Measurements from ENCODE around the gene SLC24A3.
"Not testable (repeated sequence)": the region's sequence is repeated elsewhere in the genome, so short reads cannot be mapped to it uniquely, and the experiment has no call there.

Gene SLC24A3

GRCh38 chr20:19748681-19749080, 536.2 kb downstream of the SLC24A3 start:
- no peak for DNase-seq (ENCODE audit: low spot score)

- DNase-seq (ENCODE audit: low spot score) = no peak
Observed at GRCh38 chr20:19749618-19750071, 537.2 kb downstream of the SLC24A3 start.

GRCh38 chr20:19750101-19750606, 537.7 kb downstream of the SLC24A3 start:
- no peak for DNase-seq (ENCODE audit: low spot score)

DNA sequence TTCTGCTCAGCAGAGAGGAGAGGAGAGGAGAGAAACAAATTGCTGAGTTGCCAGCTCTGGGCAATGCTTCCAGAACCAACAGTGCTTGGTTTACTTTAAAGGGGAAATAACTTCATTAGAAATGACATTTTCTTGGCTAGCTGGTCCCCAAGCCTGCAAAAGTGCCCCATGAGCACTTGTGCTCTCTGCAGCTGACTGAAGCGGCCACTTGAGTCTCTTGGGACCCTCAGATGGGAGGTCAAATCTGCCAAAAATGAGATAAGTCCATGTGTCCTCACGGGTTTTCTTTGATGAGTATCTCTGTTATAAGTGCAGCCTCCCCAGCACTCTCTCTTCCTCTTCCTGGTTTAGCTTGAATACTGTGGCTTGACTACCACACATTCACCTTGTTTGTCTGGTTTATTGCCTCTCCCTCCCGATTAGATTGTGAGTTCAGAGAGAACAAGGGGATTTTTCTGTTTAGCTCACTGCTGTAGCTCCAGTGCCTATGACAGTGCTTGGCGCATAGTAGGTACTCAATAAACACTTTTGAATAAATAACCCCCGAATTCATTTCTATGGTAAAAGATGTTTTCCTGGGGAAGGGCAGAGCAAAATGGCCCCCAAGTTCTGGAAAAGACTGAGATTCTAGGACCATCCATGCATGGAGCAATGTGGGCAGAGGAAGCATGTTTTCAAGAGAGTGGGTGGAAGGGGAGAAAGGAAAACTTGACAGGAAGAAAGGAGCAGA, 538.6 kb downstream of the SLC24A3 start:
- DNase-seq (ENCODE audit: low spot score) = no peak

GRCh38 chr20:19754201-19754600, 541.8 kb downstream of the SLC24A3 start:
- DNase-seq (ENCODE audit: low spot score) = not testable (repeated sequence)

DNA sequence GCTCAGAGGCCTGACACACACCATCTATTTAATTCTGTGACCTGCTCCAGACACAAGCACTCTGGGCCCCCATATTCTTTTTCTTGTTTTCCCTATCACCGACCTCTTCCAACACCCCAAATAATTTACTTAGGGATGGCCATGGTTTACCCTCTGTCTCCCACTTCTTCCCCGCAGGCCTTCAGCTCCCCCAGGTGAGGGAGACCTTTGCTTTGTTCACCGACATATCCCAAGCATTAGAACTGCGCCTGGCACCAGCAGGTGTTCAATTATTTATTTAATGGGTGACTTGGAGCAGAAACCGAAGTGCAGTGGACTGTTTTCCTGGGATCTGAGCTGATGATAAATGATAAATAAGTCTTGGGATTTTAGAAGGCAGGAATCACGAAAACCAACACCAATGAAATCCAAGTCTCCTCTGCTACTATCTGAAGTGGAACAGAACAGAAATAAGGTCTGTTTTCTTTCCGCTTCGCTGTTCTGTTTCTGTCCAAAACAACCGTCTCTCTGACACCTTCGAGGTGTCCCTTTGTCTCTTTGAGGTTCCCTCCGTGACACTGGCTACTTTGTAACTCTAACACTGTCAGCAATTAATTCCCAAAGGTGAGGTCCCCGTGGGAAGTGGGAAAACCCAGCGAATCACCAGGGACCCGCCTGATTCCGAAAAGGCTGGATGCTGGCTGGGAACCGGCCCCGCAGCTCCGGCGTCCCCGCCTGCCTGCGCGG, 544.5 kb downstream of the SLC24A3 start:
- DNase-seq (ENCODE audit: low spot score) = no peak

DNA sequence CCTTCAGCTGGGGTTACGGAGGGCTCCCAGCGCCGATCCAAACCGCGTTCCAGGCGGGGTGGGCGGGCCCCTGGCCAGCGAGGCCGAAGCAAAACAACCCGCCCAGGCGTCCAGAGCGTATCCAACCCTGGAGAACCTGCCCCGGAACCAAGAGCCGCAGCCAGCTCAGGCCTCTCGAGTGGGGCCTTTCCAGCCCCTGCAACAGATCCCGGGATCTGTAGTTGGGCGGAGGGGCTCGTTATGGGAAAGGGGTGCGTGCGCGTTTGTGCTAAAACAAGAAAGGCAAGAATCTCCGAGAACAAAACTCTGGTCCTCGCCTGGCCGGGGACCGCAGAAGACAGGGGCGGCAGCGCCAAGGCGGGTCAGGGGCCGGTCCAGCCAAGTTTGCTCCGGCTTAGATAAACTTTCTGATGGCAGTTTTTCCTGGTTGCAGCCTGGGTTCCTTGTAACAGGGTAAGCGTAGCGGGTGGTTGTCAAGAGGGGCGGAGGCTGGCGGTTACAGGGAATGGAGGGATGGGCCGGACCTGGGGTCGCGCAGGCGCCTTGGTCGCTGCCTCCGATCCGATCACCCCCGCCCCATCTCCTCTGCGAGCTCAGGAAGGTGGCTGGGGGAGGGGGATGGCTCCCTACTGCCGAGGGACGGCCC, 545.2 kb downstream of the SLC24A3 start:
- peak; percentile 98 for DNase-seq (ENCODE audit: low spot score)

GRCh38 chr20:19758133-19758500, 545.7 kb downstream of the SLC24A3 start, which contains the start of gene RIN2:
TSS of gene RIN2 (plus strand) at chr20:19758258. CDS start at chr20:19889602, 131,344 bp downstream.
- DNase-seq (ENCODE audit: low spot score) = peak; percentile 77

- DNase-seq (ENCODE audit: low spot score) = peak; percentile 67
Observed at GRCh38 chr20:19758501-19759331, 546.3 kb downstream of the SLC24A3 start.

DNA sequence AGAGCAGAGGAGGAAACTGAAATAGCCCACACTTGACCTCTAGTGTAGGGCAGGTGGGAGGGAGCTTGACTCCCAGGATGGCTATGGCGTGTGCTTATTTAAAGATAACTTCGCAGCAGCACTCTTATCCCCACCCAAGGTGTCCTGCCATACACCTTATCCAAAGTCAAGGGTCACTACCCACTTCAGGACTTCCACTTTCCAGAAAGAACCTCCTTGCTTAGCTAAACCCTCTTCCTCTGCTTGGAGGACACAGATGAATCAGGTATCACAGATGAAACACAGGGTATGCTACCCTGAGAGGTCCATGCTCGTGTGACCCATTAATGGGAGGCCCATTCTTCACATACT, 547.9 kb downstream of the SLC24A3 start:
- DNase-seq (ENCODE audit: low spot score) = no peak

DNA sequence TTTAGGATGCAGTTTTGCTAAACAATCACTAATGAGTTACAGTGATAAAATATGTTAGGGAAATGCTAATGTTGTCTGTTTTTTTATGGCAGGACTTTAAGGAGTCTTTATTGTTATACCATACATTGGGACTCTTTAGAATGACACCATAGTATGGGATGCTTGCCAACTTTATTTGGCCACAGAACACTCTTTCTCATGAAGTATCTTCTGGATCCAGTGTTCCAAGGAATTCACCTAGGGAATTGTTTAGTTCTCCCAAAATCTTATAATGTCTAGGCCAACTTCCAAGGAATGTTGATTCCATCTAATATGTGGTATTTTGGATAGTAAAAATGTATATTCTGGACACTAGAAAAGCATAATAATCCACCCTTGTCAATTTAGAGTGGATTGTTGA, 548.9 kb downstream of the SLC24A3 start:
- no peak for DNase-seq (ENCODE audit: low spot score)

DNA sequence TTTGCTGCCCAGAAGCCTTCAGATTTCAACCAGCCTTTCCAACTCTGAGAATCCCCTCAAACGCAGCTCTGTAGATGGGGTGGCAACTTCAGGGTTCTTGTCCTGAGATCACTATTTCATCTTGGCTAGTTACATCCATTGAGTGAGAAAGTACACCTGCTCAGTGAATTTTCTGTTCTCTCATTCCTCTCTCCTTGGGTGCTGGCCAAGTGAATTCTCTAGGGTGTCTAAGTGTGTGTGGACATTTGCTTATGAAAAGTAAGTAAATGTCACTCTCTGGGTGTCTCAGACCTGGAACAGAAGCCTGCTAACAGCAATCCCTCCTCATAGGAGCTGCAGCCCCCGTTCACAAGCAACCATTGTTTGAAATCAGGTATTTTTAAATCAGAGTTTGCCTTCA, 549.4 kb downstream of the SLC24A3 start:
- no peak for DNase-seq (ENCODE audit: low spot score)

GRCh38 chr20:19764207-19764606, 551.8 kb downstream of the SLC24A3 start:
- no peak for DNase-seq (ENCODE audit: low spot score)

DNA sequence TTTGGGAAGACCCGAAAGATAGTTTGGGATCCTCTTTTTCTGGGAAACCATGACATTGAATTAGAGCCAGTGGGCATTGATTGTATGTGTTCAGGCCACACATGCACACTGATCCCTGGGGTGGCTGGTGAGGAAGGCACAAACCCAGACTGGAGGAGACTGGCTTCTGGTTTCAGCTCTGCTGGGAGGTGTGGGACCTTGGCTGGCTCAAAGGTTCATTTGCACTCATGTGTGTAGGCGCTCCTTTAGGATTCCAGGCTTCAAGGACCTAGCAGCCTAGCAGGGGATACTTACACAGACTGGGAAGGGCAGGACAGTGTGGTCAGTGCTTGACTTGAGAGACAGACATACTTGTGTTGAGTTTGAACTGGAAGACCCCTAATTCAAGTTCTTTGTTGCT, 552.8 kb downstream of the SLC24A3 start:
- DNase-seq (ENCODE audit: low spot score) = no peak

DNA sequence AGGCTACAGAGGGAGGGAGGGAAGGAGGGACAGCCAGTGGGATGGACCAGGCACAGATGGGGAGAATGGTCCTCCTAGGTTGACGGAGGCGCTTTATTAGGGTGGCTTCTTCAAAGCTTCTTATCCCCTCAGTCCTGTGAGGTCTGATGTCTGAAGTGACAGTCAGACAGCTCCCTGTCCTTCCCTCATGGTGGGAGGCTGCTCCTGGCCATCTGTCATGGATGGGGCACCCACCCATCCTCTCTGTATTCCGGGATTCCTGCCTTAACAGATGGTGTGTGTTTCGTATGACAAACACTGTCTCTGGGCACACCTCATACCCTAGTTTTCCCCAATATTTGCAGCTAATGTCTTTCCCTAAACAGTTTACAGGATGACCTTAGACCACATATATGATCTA, 553.5 kb downstream of the SLC24A3 start:
- DNase-seq (ENCODE audit: low spot score) = no peak

- no peak for DNase-seq (ENCODE audit: low spot score)
Observed at GRCh38 chr20:19767070-19767469, 554.6 kb downstream of the SLC24A3 start.

- no peak for DNase-seq (ENCODE audit: low spot score)
Observed at GRCh38 chr20:19768325-19768842, 555.9 kb downstream of the SLC24A3 start.

DNA sequence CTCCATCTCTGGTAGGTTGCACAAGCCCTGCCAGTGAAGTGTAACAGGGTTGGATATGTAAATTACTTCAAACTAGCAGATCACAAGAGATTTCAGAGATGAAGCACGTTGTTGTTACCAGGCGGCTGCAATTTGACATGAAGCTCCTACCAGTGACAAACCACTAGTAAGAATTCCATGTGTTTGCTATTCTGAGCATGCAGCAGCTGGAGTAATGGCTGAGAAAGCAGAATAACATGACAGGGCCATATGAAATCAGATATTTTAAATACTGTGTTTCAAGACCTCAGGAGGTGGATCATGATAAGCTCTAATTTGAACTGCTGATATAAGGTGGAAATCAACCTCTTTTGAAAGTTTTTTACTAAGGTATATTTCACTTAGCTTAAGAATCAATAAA, 557.1 kb downstream of the SLC24A3 start:
- DNase-seq (ENCODE audit: low spot score) = no peak

GRCh38 chr20:19770375-19770774, 557.9 kb downstream of the SLC24A3 start:
- no peak for DNase-seq (ENCODE audit: low spot score)

DNA sequence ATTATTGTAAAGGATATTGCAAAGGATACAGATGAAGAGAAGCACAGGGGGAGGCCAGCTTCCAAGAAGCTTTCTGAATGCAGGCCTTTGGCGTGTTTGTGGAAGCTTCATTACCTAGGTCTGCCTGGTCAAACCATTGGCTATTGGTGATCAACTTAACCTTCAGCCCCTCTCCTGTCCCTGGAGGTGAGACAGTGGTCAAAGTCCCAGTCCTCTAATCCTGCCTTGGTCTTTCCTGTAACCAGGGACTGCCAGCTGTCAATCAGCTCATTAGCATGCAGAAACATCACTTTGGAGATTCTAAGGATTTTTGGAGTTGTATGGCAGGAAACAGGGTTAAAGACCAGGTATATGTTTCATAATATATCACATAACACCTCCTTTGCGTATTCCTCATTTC, 558.6 kb downstream of the SLC24A3 start:
- no peak for DNase-seq (ENCODE audit: low spot score)

All from HuH-7.5 (cell line).